Psoas muscle (tissue), 8 donors: ENCODE measurements around the gene PRKAG2. TPM values are rescaled to one million over a fixed set of nuclear protein-coding genes. Genes with fewer than 3 reads are reported as not detected.

ENCODE experiments used
- ATAC-seq, 4 donors: fragments of 200-7000 bp; cut with Tn5 transposase; one replicate each; pipeline ENCODE4 v1.9.1; 2020; ENCODE audit warnings: moderate library complexity in 3 of 4, mild to moderate bottlenecking in 2 of 4
- DNase-seq, 2 donors: peaks; one replicate each; pipeline ENCODE4 v3.0.0-alpha.2; 2020
- H3K27ac ChIP-seq: fragments of 200-600 bp; one replicate; pipeline ENCODE4 v1.8.0; 2022
- H3K27me3 ChIP-seq, 3 donors: fragments of 200-600 bp in 1 of 3; one replicate each; pipeline versions ENCODE4 v1.6.1 to v1.8.0; 2013 to 2022; ENCODE audit warnings: low read length in 2 of 3, mild to moderate bottlenecking in 2 of 3, moderate library complexity in 1 of 3; ENCODE audit not compliant: insufficient read depth in 3 of 3
- H3K36me3 ChIP-seq, 2 donors: fragments of 200-600 bp in 1 of 2; one replicate each; pipeline versions ENCODE4 v1.6.1 to v1.8.0; 2013 to 2022; ENCODE audit warnings: low read depth in 1 of 2, mild to moderate bottlenecking in 1 of 2, moderate library complexity in 1 of 2; ENCODE audit not compliant: insufficient read depth in 1 of 2
- H3K4me1 ChIP-seq: fragments of 200-600 bp; one replicate; pipeline ENCODE4 v1.8.0; 2022
- H3K4me3 ChIP-seq: fragments of 200-600 bp; one replicate; pipeline ENCODE4 v1.8.0; 2022; ENCODE audit warnings: mild to moderate bottlenecking
- H3K9me3 ChIP-seq: fragments of 200-600 bp; one replicate; pipeline ENCODE4 v1.8.0; 2022
- CTCF ChIP-seq: fragments of 200-600 bp; IDR thresholded peaks from one replicate; pipeline ENCODE4 v1.8.0; 2022; ENCODE audit warnings: antibody characterized with exemption
- WGBS, 3 donors: extraction: QIAGEN DNeasy Blood & Tissue Kit; methylation state at CpG; one replicate each; pipeline versions ENCODE4 v1.1.6 to v1.1.7; 2013; 5-methylcytosine and 5-hydroxymethylcytosine counted together
- intact Hi-C, 2 donors: fragments of 100-400 bp; cut with DNase I; formaldehyde crosslinking; loops; one replicate each; pipeline versions ENCODE4 v1.11.0 to v1.14.2; 2022
- polyA plus RNA-seq, 3 donors: library from polyadenylated mRNA; stranded (reverse); fragments of 200-250 nt; gene quantifications; one replicate each; pipeline ENCODE4 v1.2.3, GENCODE V29; 2013
- total RNA-seq, 4 donors: library from RNA; stranded (reverse); fragmentation: NEBNext Ultra II Directional in 2 of 4; extraction: Animal tissue kit (Norgen Biotek cat#: 25700) in 2 of 4; gene quantifications; one replicate each; pipeline versions ENCODE4 v1.2.1 to v1.2.4, GENCODE V29; 2021 to 2023
- donor health status: healthy with polysubstance abuse.
- donor health status: DM: no; HTN: no; CAD: no; lungs with moderate emphysema.
- donor health status: Bipolar disorder and iron deficiency.
- donor health status: healthy.
- donor health status: DM: yes; HTN: yes; CAD: no.
- donor health status: DM: no; HTN: no; CAD: no.
- donor health status: DM: no; HTN: no; CAD: no.
- donor health status: DM: yes; HTN: yes; CAD: no.

Gene PRKAG2
- total and polyA plus RNA-seq, 7 donors = 9.3 to 143 (median 19.8) TPM

GRCh38 chr7:151679881-151680612, 196.9 kb downstream of the PRKAG2 start:
- Histone ChIP-seq H3K4me1 (peaks cover 10% of the 10 kb centered on the region), H3K36me3 (no peaks in the 10 kb centered on the region), H3K27me3 (no peaks in the 10 kb centered on the region), H3K4me3 (no peak overlapping the region), H3K27ac (no peak overlapping the region), H3K9me3 (no peaks in the 10 kb centered on the region)
- DNase-seq = no peak
- 95 to 97% (median 96%) methylated on average over 11 of the region's 11 CpGs for WGBS, 3 donors
- no peak for ATAC-seq
- TF ChIP-seq CTCF = no peak
- intact Hi-C loops = no loop called here

GRCh38 chr7:151679071-151679708, 197.7 kb downstream of the PRKAG2 start:
- Histone ChIP-seq H3K27me3 (no peaks in the 10 kb centered on the region), H3K4me1 (peaks cover 10% of the 10 kb centered on the region), H3K9me3 (no peaks in the 10 kb centered on the region), H3K27ac (no peak overlapping the region), H3K36me3 (no peaks in the 10 kb centered on the region), H3K4me3 (no peak overlapping the region)
- intact Hi-C loops = no loop called here
- ATAC-seq (no peak), DNase-seq (no peak)
- WGBS, 3 donors = 53 to 64% (median 59%) methylated on average over 8 of the region's 8 CpGs
- no peak for TF ChIP-seq CTCF

GRCh38 chr7:151678227-151678604, 198.7 kb downstream of the PRKAG2 start:
- H3K4me1 ChIP-seq = peaks cover 10% of the 10 kb centered on the region
- H3K36me3 ChIP-seq = no peaks in the 10 kb centered on the region
- H3K27ac ChIP-seq = no peak overlapping the region
- no peaks in the 10 kb centered on the region for H3K9me3 ChIP-seq
- WGBS, 3 donors = 92 to 95% (median 94%) methylated on average over 6 of the region's 6 CpGs
- ATAC-seq (no peak), DNase-seq (no peak)
- no peak overlapping the region for H3K4me3 ChIP-seq
- intact Hi-C loops = no loop called here
- TF ChIP-seq CTCF = no peak
- no peaks in the 10 kb centered on the region for H3K27me3 ChIP-seq

GRCh38 chr7:151677581-151678226, 199.2 kb downstream of the PRKAG2 start:
- ATAC-seq = no peak
- Histone ChIP-seq H3K4me3 (no peak overlapping the region), H3K9me3 (no peaks in the 10 kb centered on the region), H3K4me1 (peaks cover 10% of the 10 kb centered on the region), H3K27me3 (no peaks in the 10 kb centered on the region), H3K27ac (no peak overlapping the region), H3K36me3 (no peaks in the 10 kb centered on the region)
- whole genome bisulfite sequencing, 3 donors = 72 to 78% (median 73%) methylated on average over 14 of the region's 14 CpGs
- no peak for DNase-seq
- intact Hi-C loops = no loop called here
- no peak for TF ChIP-seq CTCF
